KOPT-K1 (cell line): Measurements from ENCODE around the gene SETD5.

Source experiments
- H3K27ac ChIP-seq: fragments of 200-600 bp; sonication (generic); 2 replicates; pipeline ENCODE4 v1.5.1; 2016; ENCODE audit warnings: antibody characterized with exemption, mild to moderate bottlenecking, low read depth, low read length; ENCODE audit not compliant: poor library complexity, severe bottlenecking
- H3K36me3 ChIP-seq: fragments of 200-600 bp; sonication (generic); 2 replicates; pipeline ENCODE4 v1.5.1; 2017; ENCODE audit warnings: antibody characterized with exemption, mild to moderate bottlenecking, low read length, moderate library complexity; ENCODE audit not compliant: insufficient read depth
- H3K9me3 ChIP-seq: fragments of 200-600 bp; sonication (generic); 2 replicates; pipeline ENCODE4 v1.5.1; 2017; ENCODE audit warnings: antibody characterized with exemption, low read length, mild to moderate bottlenecking; ENCODE audit not compliant: insufficient read depth, poor library complexity, severe bottlenecking

SETD5 gene

GRCh38 chr3:9499455-9500107 is 102.2 kb downstream of the SETD5 start:
- no peaks in the 10 kb centered on the region for H3K36me3 ChIP-seq
- H3K27ac ChIP-seq: no peak overlapping the region
- H3K9me3 ChIP-seq: no peaks in the 10 kb centered on the region

DNA sequence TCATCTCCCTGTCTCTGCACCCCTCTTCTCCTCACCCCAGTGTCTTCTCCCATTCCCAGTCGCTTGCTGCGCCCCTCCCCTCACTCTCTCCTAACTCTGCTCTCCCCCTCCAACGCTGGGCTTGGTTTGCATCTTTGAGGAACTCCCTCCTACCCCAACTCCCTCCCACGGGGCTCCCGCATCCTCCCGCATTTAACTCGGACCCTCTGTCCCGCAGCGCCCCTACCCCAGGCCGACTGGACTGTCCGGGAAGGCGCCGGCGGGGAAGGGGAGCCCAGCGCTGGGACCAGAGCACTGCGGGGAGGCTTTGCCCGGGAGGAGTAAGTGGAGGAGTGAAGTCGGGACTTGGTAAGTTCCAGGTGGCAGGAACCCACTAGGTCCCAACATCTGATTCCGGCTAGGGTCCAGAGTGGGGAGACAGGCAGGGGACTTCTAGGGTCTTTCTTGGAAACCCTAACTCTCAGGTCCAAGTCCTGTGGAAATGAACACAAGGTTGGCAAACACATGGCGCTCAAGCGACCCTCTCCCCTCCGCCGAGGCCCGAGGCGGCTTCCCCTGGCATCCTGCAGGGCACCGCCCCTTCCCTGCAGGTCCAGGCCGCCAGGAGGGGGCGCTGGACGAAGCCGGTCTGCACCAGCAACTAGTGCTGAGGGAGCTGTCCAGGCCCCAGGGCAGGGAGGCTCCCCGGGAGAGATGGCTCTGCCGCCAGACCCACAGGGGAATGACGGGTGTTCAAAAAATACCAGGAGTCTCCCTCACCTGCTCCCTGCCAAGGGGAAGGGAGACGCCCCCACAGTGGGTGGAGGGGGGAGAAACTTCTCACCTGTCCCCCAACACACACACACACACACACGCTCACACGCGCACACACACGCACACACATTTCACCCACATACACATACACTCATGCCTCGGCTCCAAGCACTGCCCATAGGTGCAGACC is 103.0 kb downstream of the SETD5 start:
- Histone ChIP-seq H3K9me3 (no peaks in the 10 kb centered on the region), H3K36me3 (no peaks in the 10 kb centered on the region), H3K27ac (no peak overlapping the region)

DNA sequence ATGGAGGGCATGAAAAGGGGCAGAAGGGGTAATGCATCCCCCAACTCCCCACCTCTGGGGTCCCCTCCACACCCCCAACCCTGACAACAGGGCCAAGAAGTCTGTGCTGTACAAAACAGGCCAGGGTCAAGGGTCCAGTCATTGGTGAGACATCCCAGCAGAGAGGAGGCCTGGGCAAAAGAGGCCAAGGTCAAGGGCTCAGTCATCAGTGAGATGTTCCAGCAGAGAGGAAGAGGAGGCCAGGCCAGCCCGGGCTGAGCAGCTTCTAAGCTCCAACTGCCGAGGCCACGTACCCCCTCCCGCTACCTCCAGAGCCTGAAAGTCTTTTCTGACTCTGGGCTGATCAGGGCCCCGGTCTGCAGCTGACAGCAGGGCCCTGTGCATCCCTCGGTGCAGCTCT is 103.8 kb downstream of the SETD5 start:
- Histone ChIP-seq H3K27ac (no peak overlapping the region), H3K9me3 (no peaks in the 10 kb centered on the region), H3K36me3 (no peaks in the 10 kb centered on the region)

DNA sequence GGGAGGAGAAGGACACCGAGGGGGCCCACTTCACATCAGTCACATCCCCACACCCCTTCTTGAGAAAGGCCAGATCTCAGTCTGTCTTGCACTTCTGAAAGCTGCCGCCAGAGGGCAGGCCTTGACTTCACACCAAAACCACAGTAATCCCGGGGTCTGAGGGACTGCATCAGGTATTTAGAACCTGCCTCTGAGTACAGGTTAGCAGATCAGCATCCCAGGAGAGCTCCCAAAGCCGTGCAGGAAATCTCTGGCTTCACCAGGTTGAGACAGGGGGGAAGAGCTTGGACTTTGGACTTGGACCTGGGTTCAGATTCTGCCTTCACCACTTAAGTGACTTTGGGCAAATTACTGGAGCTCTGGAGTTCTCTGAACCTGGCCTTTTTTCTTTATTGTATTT is 105.9 kb downstream of the SETD5 start:
- Histone ChIP-seq H3K36me3 (no peaks in the 10 kb centered on the region), H3K27ac (no peak overlapping the region), H3K9me3 (no peaks in the 10 kb centered on the region)

GRCh38 chr3:9507586-9508578 is 110.5 kb downstream of the SETD5 start:
- no peak overlapping the region for H3K27ac ChIP-seq
- no peaks in the 10 kb centered on the region for H3K9me3 ChIP-seq
- no peaks in the 10 kb centered on the region for H3K36me3 ChIP-seq

GRCh38 chr3:9508781-9509180 is 111.4 kb downstream of the SETD5 start:
- no peaks in the 10 kb centered on the region for H3K9me3 ChIP-seq
- H3K36me3 ChIP-seq: no peaks in the 10 kb centered on the region
- H3K27ac ChIP-seq: no peak overlapping the region

GRCh38 chr3:9512456-9513045 is 115.1 kb downstream of the SETD5 start:
- Histone ChIP-seq H3K27ac (no peak overlapping the region), H3K36me3 (no peaks in the 10 kb centered on the region), H3K9me3 (no peaks in the 10 kb centered on the region)

DNA sequence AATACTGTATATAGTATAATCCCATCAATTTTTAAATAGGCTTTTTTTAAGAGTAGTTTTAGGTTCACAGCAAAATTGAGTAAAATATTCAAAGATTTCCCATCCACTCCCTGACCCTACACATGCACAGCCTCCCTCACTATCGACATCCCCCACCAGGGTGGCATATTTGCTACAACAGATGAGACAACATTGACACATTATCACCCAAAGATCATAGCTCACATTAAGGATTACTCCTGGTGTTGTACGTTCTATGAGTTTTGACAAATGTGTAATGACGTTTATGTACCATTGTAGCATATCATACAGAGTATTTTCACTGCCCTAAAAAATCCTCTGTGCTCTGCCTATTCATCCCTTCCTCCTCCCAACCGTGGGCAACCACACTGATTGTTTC is 116.9 kb downstream of the SETD5 start:
- Histone ChIP-seq H3K36me3 (no peaks in the 10 kb centered on the region), H3K27ac (no peak overlapping the region), H3K9me3 (no peaks in the 10 kb centered on the region)

- Histone ChIP-seq H3K9me3 (no peaks in the 10 kb centered on the region), H3K27ac (no peak overlapping the region), H3K36me3 (no peaks in the 10 kb centered on the region)
Measured at GRCh38 chr3:9514956-9515355, 117.5 kb downstream of the SETD5 start.

DNA sequence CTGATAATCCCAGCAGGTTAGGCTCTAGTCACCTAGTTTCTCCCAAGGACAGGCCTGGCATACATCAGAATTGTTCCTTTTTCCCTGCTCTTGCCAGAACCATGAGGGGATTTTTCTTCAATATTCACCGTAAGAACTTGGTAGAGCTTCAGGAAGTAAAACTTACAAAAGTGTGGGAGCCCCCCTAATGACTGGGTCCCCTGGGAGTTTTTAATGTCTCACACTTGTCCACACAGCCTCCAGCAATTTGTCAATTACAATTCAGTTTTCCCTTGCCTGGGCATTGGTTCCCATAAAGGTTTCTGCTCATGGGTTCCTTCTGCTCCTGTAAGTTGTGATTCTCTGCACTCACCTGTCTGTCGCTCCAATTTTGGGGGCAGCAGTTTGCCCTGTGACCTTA is 127.7 kb downstream of the SETD5 start:
- H3K27ac ChIP-seq: no peak overlapping the region

More for the DNA sequence above, 127.7 kb downstream of the SETD5 start:
- Histone ChIP-seq H3K9me3 (peaks cover 4% of the 10 kb centered on the region), H3K36me3 (no peaks in the 10 kb centered on the region)
